NCI-H226 (cell line): ENCODE results near the gene ARHGEF40.
A peak's percentile ranks its signal among the peaks of the same experiment; 100 is the strongest.

Experiments used
- DNase-seq: peaks from one replicate; pipeline ENCODE4 v3.0.0-alpha.2; 2015

The ARHGEF40 gene

GRCh38 chr14:21099596-21099985 is 29.5 kb downstream of the ARHGEF40 start:
- DNase-seq, result no peak

DNA sequence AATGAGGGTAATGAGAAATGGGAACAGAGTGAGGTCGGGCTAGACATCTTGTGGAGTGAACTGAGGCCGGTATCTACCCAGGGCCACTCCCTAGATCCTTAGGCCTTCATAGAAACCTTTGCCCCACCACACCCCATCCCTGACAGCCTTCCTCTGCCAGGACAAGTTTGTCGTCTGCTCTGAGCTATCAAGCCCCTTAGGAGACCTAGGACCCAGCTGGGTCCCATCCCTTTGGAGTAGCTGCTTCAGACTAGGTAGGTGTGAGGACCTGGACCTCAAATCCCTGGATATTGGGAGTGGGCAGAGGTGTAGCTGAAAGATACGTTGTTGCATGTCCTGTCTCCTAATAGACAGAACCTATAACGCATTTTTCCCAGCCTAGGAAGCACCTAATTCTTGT is 30.8 kb downstream of the ARHGEF40 start, which contains the start of gene TMEM253:
Gene TMEM253, plus strand, starts transcription at position 136 of the 400 bp plus-strand sequence. CDS start 278 bp downstream, outside the sequence.
- no peak for DNase-seq

GRCh38 chr14:21101802-21102413 is 31.8 kb downstream of the ARHGEF40 start:
- no peak for DNase-seq

GRCh38 chr14:21102521-21103410 is 32.7 kb downstream of the ARHGEF40 start:
- DNase-seq, result peak; percentile 41

- no peak for DNase-seq
Measured at GRCh38 chr14:21103411-21103709, 33.3 kb downstream of the ARHGEF40 start.

DNA sequence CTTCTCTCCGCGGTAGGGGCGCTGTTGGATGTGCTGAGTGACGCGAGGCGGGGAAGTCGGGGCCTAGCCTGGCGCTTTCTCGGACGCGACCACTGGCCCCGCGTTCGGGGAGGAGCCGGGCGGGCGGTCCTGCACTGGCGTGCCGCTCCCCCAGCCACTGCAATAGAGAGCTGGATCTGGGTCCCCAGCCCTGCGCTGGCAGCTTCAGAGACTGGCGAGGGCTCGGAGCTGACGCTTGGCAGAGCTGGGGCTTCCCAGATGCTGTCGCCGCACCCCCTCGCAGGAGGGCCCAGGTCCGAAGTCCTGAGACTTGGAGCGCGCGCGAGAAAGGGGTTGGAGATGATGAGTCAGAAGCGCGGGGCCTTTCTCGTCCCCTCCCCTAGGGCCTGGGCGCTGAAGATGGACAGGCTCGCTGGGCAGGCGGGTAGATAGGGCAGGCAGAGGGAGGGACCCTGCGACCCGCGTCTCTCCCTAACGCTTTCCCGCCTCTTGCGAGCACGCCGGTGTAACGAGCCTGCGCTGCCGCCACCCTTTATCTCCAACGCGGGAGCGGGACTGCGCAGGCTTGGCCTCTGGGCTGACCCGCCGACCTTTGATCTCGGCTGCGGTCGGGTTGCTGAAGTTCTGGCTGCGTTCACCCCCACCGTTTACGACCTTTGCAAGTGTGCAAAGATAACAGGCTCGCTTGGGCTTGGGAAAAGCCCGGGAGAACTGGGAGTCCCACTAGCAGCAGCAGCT is 33.8 kb downstream of the ARHGEF40 start:
- peak; percentile 97 for DNase-seq

DNA sequence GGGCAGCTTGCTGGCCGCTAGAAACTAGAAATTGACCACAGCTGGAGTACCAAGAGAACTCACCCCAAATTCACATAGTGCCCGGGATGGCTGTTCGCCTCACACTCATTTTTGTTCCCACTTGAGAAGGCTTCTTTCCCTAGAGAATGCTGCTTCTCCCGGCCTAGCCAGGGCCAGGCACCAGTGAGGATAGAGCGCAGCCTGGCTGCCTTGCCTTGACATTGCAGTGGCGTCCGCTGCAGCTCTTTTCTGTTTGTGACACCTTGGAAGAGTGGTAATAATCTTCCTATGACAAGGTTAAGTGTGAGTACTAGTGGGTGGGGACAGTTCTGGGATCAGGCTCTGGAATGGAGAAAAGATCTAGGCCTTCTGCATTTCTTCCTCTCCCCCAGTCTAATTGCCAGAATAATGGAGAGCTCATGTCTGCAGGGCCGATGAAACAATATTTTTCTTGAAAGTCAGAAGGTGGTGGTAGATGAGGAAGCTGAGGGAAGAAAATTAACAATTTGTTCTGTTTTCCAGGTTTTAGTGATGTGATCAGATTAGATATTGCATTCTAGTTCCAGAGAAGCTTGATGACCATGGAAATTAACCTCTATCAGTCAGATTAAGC is 34.5 kb downstream of the ARHGEF40 start:
- DNase-seq, result peak; percentile 75

DNA sequence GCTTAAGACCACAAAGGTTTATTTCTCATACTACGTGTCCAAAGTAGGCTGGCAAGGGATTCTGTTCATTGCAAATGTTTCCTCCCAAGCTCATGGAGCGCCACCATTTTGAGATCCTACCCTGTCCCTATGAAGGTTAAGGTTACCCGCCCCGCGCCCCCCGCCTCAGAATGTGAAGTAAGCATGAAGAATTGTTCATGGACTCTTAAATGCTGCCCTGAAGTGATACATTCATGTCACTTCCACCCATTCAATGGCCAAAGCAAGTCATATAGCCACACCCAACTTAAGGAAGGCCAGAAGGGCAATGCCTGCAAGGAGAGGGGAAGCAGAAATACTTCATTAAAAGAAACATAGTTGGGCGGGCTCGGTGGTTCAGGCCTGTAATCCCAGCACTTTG is 35.0 kb downstream of the ARHGEF40 start:
- no peak for DNase-seq

- DNase-seq, result no peak
Measured at GRCh38 chr14:21106176-21106497, 36.0 kb downstream of the ARHGEF40 start.

GRCh38 chr14:21106498-21107282 is 36.6 kb downstream of the ARHGEF40 start:
- peak; percentile 55 for DNase-seq

GRCh38 chr14:21107283-21107800 is 37.2 kb downstream of the ARHGEF40 start:
- DNase-seq, result peak; percentile 44

- no peak for DNase-seq
Measured at GRCh38 chr14:21108791-21109190, 38.7 kb downstream of the ARHGEF40 start.

DNA sequence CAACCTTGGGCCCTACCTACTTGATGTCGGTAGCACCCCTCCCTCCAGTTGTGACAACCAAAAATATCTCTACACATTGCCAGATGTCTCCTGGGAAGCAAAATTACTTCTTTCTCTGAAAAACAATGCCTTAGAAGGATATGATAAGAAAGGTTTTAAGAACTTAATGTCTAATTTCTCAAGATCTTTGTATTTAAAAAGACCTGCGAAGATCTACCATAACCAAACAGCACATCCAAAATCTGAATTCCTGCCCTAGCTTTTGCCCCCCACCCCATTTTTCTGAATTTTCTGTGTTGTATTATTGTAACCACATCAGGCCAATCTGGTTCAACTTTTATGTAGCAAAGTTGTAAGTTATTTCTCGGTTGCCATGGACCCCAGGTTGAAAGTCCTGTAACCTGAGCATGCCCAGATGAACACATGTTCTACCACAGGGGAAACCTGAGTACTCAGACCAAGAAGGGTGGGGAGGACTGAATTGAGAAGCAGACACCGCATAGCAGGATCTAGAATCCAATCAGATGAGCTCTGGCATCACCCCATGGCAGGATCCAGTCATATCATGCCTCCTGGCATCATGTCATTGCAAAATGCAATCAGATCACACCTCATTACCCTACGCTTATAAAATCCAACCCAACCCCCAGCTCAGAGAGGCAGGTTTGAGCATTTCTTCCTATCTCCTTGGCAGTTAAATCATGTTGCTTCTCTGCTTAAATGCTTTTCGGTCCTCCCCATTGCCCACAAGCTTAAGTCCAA is 39.5 kb downstream of the ARHGEF40 start:
- DNase-seq, result peak; percentile 12

DNA sequence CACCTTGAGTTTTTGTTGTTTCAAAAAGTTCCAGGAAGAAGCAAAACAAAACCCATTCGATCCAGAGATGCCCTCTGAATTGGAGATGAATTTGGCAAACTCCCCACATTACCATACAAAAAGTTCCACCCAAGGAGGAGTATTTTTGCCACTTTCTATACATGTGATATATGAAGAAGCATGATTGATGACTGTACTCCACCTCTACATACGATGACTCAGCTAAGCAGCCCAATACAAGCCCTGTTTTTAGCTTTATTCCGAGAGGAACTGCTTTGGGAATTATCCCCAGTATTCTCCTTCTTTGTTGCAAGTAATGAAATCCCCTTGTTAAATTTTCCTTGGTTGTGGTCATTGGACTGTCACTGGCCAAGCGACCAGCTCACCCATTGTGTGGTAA is 42.2 kb downstream of the ARHGEF40 start:
- DNase-seq, result no peak

DNA sequence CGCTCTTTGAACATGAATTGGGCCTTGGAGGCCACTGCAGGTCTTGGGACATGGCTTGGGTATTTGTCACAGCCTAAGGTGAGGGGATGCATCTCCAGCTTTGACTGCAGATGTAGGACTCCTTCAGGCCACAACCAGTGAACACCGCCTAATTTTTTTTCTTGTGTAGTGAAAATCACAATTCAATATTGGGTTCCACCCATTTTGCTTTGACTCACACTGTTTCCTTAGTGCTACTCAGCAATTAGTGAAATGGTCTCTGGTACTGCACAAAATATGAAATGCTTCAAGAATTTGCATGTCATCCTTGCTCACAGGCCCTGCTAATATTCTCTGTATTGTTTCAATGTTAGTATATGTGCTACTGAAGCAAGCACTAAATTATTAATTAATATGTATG is 43.3 kb downstream of the ARHGEF40 start:
- DNase-seq, result no peak

- DNase-seq, result no peak
Measured at GRCh38 chr14:21118933-21119332, 48.8 kb downstream of the ARHGEF40 start.

GRCh38 chr14:21120686-21121085 is 50.6 kb downstream of the ARHGEF40 start:
- no peak for DNase-seq

DNA sequence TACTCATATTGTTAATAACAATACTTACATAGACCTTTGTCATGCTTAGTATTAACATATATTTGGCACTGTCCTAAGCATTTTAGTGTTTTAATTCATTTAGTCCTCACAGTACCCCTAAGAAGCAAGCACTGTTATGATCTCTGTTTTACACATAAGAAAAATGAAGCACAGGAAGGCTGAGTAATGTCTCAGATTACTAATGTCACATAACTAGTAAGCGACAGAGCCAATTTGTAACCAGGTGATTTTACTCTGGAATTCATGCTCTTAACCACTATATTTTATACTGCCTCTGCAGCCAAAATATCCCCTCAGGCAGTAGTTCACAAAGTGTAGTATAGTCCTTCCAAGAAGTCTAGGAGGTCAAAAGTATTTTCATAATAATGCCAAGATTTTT is 51.0 kb downstream of the ARHGEF40 start:
- no peak for DNase-seq

- DNase-seq, result no peak
Measured at GRCh38 chr14:21123429-21123828, 53.3 kb downstream of the ARHGEF40 start.

DNA sequence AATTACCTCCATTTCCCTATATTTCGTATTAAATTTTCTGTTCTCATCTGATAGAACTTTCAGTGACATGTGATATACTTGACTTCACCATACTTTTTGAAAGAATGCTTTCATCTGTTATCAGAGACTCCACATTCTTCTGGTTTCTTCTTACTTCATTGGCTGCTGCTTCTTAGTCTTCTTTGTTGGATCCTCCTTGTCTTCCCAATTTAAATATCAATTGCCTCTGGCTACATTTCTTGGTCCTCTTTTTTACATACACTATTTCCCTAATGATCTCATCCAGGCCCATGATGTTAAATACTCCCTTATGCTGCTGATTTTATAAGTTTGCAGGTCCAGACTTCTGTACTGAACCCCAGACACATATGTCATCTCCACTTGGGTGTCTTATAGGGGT is 63.8 kb downstream of the ARHGEF40 start:
- DNase-seq, result peak; percentile 13

GRCh38 chr14:21136024-21136423 is 65.9 kb downstream of the ARHGEF40 start:
- no peak for DNase-seq
